Measurements from ENCODE around the gene NRARP. TPM values are rescaled to one million over a fixed set of nuclear protein-coding genes. Genes with fewer than 3 reads are reported as not detected.
"Not testable (repeated sequence)": the region's sequence is repeated elsewhere in the genome, so short reads cannot be mapped to it uniquely, and the experiment has no call there.

Gene NRARP, protein sequence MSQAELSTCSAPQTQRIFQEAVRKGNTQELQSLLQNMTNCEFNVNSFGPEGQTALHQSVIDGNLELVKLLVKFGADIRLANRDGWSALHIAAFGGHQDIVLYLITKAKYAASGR
- total RNA-seq: 18.7 and 28.3 TPM in 2 replicates

- DNase-seq (ENCODE audit: low read depth in 2 of 2): peak; percentile 90 to 94
Observed at GRCh38 chr9:137302118-137302448, at the start of gene NRARP. Gene NRARP, minus strand, starts transcription at chr9:137302271. Its CDS starts 343 bp downstream, at chr9:137301928.

- DNase-seq (ENCODE audit: low read depth in 2 of 2): no peak
Observed at GRCh38 chr9:137350696-137351584, 48.9 kb upstream of the NRARP start.

DNA sequence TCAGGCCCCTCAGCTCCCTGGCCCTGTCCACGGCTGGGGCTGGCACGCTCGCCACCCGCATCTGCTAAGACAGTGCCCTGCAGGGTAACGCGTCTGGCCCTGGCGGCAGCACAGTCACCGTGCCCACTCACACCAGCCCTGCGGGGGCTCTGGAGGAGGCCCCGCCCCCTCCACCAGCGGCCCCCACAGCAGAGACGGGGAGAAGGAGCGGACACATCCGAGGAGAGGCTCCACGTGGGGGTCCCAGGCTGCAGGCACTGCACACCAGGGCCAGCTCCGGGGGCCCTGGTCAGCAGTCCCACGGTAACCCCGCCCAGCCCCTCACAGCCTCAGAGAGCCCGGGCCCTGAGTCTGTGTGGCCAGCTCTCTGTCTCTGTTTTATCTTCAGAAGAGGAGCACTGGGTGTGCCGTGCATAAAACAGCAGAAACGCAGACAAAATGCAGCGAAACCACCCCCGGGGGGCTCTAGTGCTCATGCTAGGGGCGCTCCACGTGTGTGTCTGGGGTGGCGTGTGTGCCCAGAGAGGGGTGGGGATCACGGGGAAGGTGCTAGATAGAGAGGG lies 47.5 kb upstream of the NRARP start:
- no peak for DNase-seq (ENCODE audit: low read depth in 2 of 2)

DNA sequence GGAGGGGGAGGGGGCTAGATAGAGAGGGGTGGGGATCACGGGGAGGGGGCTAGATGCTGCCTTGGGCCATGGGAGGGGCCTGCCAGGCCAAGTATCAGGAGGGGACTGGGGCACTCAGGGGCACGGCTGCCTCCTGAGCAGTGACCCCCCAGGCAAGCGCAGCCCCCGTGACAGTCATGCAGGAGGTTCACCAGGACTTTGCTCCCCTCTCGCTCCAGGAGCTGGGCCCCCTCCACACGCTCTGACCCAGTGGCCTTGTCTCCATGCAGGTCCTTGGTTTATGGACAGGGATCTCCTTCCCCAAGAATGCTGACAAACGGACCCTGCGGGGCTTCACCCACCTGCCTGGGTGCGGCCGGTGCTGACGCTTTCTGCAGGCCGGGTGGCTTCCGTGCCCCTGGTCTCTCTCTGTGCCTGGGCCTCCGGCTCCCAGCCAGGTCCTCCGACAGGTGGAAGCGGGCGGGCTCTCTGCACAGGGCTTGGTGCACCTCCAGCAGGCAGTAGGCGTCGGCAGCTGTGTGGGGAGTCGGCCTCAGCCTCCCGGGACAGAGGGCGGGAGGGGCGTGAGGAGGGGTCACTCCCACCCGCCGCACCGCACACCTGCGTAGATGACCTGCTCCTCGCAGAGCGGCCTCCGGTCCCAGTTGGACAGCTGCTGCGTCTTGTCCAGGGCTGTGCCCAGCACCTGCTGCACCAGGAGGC lies 46.8 kb upstream of the NRARP start:
- DNase-seq (ENCODE audit: low read depth in 2 of 2): no peak

DNA sequence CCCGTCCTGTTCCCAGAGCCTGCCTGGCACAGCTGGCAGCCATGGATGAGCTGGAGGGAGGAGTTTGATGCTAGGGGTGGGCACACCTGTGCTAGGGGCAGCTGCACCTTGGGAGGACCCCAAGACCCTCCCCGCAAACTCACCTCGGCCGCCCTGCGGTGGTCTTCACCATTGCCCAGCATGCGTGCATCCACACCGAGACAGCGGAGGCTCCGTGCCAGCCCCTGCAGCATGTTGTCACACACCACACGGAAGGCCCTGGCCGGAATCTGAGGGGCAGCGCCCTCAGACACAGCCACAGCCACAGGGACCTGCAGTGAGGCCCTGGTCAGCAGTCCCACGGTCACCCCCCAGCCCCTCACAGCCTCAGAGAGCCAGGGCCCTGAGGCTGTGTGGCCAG lies 45.9 kb upstream of the NRARP start:
- DNase-seq (ENCODE audit: low read depth in 2 of 2): no peak

DNA sequence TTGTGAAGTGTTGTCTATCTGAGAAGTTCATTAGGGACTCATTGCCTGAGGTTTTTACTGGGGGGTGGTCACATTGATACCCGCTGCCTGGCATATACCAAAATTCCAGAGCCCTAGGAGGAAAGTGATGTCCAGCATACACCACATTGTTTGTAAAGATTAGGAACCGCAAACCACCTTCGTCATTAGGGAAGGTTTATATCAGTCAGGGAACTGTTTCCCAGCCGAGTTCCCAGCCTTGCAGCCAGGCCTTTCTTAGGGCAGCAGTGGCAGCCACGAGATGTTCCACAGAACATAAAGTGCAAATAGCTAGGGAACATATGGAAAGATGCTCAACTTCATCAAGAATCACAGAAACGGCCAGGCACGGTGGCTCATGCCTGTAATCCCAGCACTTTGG lies 40.4 kb upstream of the NRARP start:
- no peak for DNase-seq (ENCODE audit: low read depth in 2 of 2)

- DNase-seq (ENCODE audit: low read depth in 2 of 2): no peak
Observed at GRCh38 chr9:137341227-137341626, 39.2 kb upstream of the NRARP start.

DNA sequence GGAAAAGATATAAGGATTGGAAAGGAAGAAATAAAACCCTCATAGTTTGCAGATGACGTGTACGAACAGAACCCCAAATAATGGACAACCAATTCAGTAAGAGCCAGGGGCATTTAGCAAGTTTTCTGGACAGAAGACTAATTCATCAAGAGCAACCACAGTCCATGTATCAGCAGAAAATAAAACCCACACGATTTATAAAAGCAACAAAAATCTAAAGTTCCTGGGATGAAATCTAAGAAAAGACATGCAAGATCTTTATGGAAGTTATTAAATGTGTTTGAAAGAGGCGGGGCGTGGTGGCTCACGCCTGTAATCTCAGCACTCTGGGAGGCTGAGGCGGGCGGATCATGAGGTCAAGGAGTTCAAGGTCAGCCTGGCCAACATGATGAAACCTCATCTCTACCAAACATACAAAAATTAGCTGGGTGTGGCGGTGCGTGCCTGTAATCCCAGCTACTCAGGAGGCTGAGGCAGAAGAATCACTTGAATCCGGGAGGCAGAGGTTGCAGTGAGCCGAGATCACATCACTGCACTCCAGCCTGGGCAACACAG lies 37.9 kb upstream of the NRARP start:
- DNase-seq (ENCODE audit: low read depth in 2 of 2): not testable (repeated sequence)

DNA sequence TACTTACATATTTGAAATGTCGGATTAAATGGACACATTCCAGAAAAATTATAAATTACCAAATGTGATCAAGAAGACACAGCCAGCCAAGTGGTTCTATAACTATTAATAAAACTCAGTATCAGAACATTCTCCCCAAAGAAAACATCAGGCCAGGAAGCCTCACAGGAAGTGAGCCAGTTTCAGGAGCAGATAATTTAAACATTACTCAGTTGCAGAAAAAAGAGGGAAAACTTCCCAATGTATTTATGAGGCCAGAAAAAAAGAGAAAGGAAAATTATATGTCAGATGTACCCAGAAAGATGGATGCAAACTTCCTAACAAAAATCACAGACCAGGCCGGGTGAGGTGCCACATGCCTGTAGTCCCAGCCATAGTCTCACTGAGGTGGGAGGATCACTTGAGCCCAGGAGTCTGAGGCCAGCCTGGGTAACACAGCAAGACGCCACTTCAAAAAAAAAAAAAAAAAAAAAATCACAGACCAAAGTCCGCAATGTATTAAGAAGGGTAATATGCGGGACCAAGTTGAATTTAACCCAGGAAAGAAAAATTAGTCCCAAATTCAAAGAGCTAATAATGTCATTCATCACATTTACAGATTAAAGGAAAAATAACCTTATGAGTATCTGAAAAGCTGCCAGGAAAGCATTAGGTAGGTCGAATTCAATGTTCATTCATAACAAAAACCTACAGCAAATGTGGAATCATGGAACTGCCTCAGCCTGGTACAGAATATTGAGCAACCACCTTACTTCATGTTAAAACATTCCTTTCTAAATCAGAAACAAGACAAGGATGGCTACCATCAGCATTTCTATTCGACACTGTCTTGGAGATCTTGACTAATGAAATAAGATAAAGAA lies 37.2 kb upstream of the NRARP start:
- peak; percentile 66 to 80 for DNase-seq (ENCODE audit: low read depth in 2 of 2)

GRCh38 chr9:137336735-137337134 lies 34.7 kb upstream of the NRARP start:
- no peak for DNase-seq (ENCODE audit: low read depth in 2 of 2)

DNA sequence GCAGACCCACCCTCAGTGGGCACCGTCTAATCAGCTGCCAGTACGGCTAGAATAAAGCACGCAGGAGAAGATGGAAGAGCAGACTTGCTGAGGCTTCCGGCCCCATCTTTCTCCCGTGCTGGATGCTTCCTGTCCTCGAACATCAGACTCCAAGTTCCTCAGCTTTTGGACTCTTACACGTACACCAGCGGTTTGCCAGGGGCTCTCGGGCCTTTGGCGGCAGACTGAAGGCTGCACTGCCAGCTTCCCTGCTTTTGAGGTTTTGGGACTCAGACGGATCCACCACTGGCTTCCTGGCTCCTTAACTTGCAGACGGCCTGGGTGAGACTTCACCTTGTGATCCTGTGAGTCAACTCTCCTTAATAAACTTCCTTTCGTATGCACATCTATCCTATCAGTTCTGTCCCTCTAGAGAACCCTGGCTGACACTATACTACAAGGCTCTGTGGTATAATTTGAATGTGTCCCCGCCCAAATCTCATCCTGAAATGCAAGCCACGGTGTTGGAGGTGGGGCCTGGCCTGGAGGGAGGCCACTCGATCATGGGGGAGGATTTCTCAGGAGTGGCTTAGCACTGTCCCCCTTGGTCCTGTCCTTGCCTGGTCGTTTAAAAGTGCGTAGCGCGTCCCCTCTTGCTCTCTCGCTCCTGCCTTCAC lies 31.1 kb upstream of the NRARP start:
- DNase-seq (ENCODE audit: low read depth in 2 of 2): peak in 1 of 2 donors; percentile 74

DNA sequence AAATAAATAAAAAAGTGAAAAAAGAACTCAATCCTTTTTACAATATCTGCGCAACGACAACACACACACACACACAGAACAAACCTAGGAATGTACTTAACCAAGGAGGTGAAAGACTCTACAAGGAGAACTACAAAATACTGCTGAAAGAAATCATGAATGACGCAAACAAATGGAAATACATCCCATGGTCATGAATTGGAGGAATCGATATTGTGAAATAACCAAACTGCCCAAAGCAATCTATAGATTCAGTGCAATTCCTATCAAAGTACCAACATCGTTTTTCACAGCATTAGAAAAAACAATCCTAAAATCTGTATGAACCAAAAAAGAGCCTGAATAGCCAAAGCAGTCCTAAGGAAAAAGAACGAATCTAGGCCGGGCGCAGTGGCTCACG lies 29.9 kb upstream of the NRARP start:
- DNase-seq (ENCODE audit: low read depth in 2 of 2): no peak

DNA sequence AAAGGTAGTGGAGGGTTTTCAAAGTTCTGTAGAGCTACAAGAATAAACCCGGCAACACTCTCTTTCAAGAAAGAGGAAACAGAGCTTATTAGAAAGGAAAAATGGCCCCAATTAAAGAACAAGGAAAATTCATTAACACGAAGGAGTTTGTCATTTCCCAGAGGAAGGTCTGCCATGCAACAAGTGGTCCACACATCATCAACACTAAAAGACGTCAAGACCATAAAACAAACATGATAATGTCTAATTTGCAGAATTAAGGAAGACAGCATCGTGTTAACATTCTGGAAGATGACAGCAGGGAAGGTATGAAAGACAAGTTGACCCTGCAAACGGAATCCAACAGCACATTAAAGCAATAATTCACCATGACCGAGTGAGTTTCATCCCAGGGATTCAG lies 28.6 kb upstream of the NRARP start:
- DNase-seq (ENCODE audit: low read depth in 2 of 2): no peak

GRCh38 chr9:137329590-137329989 lies 27.5 kb upstream of the NRARP start:
- DNase-seq (ENCODE audit: low read depth in 2 of 2): not testable (repeated sequence)

DNA sequence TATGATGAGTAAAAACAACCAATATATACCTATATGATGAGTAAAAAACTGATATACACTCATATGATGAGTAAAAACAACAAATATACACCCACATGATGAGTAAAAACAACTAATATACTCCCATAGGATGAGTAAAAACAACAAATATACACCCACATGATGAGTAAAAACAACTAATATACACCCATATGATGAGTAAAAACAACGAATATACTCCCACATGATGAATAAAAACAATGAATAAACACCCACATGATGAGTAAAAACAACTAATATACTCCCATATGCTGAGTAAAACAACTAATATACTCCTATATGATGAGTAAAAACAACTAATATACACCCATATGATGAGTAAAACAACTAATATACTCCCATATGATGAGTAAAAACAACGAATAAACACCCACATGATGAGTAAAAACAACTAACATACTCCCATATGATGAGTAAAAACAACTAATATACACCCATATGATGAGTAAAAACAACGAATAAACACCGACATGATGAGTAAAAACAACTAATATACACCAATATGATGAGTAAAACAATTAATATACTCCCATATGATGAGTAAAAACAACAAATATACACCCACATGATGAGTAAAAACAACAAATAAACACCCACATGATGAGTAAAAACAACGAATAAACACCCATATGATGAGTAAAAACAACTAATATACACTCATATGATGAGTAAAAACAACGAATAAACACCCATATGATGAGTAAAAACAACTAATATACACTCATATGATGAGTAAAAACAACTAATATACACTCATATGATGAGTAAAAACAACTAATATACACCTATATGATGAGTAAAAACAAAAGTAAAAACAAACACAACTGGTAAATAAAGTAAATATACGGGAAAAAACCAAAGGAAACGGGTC lies 25.8 kb upstream of the NRARP start:
- DNase-seq (ENCODE audit: low read depth in 2 of 2): not testable (repeated sequence)

DNA sequence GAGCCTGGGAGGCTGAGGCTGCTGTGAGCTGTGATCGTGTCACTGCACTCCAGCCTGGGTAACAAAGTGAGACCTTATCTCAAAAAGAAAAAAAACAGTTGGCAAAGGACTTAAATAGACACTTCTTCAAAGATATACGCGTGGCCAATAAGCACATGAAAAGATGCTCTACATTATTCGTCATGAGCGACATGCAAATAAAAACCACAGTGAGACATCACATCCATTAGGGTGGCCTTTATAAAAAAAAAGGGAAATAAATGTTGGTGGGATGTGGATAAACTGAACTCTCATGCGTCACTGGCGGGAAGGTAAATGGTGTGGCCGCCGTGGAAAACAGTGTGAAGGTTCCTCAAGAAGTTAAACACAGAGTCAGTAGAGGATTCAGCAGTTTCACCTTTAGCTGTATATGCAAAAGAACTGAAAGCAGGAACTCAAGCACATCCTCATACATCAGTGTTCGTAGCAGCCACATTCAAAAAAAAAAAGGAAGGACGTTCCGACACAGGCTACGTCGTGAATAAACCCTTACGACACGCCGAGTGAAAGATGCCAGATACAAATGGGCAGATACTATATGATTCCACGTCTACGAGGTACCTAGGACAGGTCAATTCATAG lies 24.5 kb upstream of the NRARP start:
- DNase-seq (ENCODE audit: low read depth in 2 of 2): no peak

- no peak for DNase-seq (ENCODE audit: low read depth in 2 of 2)
Observed at GRCh38 chr9:137325799-137326198, 23.7 kb upstream of the NRARP start.

DNA sequence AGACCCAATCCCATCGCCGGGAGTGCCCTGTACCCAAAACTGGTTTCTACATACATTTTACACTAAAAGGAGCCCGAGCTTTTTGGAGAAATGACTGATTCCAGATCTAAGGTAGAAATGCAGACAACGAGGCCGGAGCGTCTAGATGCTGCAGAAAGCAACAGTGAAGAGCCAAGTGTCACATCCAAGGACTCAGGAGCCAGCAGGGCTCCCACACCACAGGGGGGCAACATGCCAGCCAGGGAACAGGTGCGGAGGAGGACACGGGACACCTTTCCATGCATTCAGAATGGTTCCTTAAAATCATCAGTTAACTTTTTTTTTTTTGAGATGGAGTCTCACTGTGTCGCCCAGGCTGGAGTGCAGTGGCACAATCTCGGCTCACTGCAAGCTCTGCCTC lies 23.1 kb upstream of the NRARP start:
- DNase-seq (ENCODE audit: low read depth in 2 of 2): no peak

All from lung microvascular endothelial cell (primary cell).